Kidney (tissue), 14 donors: ENCODE results near the gene SLU7. TPM values are rescaled to one million over a fixed set of nuclear protein-coding genes. Genes with fewer than 3 reads are reported as not detected.

Experiments
- DNase-seq, 5 donors: peaks; one replicate each; pipeline ENCODE4 v3.0.0-alpha.2; 2013 to 2020
- FAIRE-seq: peaks from 2 replicates; lab custom pipeline; 2012; peaks lifted over from hg19 to GRCh38; lab: Jason Lieb, UNC
- H3K27ac ChIP-seq, 2 donors: one replicate each; pipeline ENCODE4 v1.7.0; 2013; ENCODE audit warnings: low read depth in 2 of 2, low read length in 2 of 2, inconsistent platforms in 1 of 2
- H3K27me3 ChIP-seq: one replicate; pipeline ENCODE4 v1.7.1; 2013; ENCODE audit warnings: low read length, inconsistent platforms; ENCODE audit not compliant: control insufficient read depth, insufficient read depth
- H3K36me3 ChIP-seq, 3 donors: one replicate each; pipeline versions ENCODE4 v1.7.0 to v1.7.1; 2013; ENCODE audit warnings: low read length in 3 of 3, control low read depth in 1 of 3, inconsistent platforms in 1 of 3; ENCODE audit not compliant: insufficient read depth in 3 of 3, control insufficient read depth in 2 of 3
- H3K4me1 ChIP-seq, 3 donors: one replicate each; pipeline versions ENCODE4 v1.7.0 to v1.7.1; 2013; ENCODE audit warnings: low read length in 3 of 3, inconsistent platforms in 1 of 3, low read depth in 1 of 3; ENCODE audit not compliant: control insufficient read depth in 2 of 3, insufficient read depth in 2 of 3
- H3K4me3 ChIP-seq, 3 donors: one replicate each; pipeline versions ENCODE4 v1.7.0 to v1.8.1; 2013; ENCODE audit warnings: low read length in 3 of 3, control low read depth in 1 of 3, inconsistent platforms in 1 of 3
- H3K9ac ChIP-seq, 3 donors: one replicate each; pipeline versions ENCODE4 v1.7.0 to v1.7.1; 2013; ENCODE audit warnings: low read length in 3 of 3, control low read depth in 1 of 3, inconsistent platforms in 1 of 3
- H3K9me3 ChIP-seq, 3 donors: one replicate each; pipeline versions ENCODE4 v1.7.0 to v1.7.1; 2013; ENCODE audit warnings: low read length in 3 of 3, control low read depth in 1 of 3, inconsistent platforms in 1 of 3; ENCODE audit not compliant: control insufficient read depth in 2 of 3, insufficient read depth in 1 of 3
- CTCF ChIP-seq: IDR thresholded peaks from 3 replicates; pipeline ENCODE4 v1.5.1; 2012; ENCODE audit warnings: mild to moderate bottlenecking, moderate library complexity, borderline replicate concordance; ENCODE audit not compliant: insufficient read depth; ENCODE audit errors: extremely low read depth
- intact Hi-C: fragments of 100-400 bp; cut with DNase I; formaldehyde crosslinking; loops from one replicate; pipeline ENCODE4 v1.11.1; 2022
- polyA plus RNA-seq: library from polyadenylated mRNA; stranded (reverse); fragments of 350-450 nt; fragmentation: Illumina TruSeq; extraction: RNeasy Lipid Tissue Mini Kit (QIAGEN cat#74804); gene quantifications from one replicate; pipeline ENCODE4 v1.2.3, GENCODE V29; 2014; ENCODE audit warnings: low read depth, low replicate concordance; ENCODE audit not compliant: insufficient read depth
- total RNA-seq: library from RNA; stranded (reverse); fragmentation: NEBNext Ultra II Directional; extraction: Animal tissue kit (Norgen Biotek cat#: 25700); gene quantifications from one replicate; pipeline ENCODE4 v1.2.1, GENCODE V29; 2021
- donor health status: control.
- donor health status: control.
- donor health status: control.
- donor health status: control.
- donor health status: control.
- donor health status: DM: yes; HTN: yes; CAD: no.
- donor health status: Normal renal cell carcinoma (clear cell type).

SLU7 gene
- total and polyA plus RNA-seq, 2 donors from 2014 or later: 41.7 to 56.9 TPM

GRCh38 chr5:160367261-160367660 is 51.6 kb downstream of the SLU7 start:
- no peak overlapping the region for H3K4me3 ChIP-seq
- FAIRE-seq: no peak

GRCh38 chr5:160366230-160366629 is 52.7 kb downstream of the SLU7 start:
- no peaks in the 10 kb centered on the region for H3K36me3 ChIP-seq
- H3K27ac ChIP-seq: no peak overlapping the region
- no peak for TF ChIP-seq CTCF
- intact Hi-C loops: no loop called here
- no peak for FAIRE-seq
- no peaks in the 10 kb centered on the region for H3K4me1 ChIP-seq
- no peak for DNase-seq
- no peak overlapping the region for H3K4me3 ChIP-seq
- H3K9me3 ChIP-seq: no peaks in the 10 kb centered on the region
- H3K9ac ChIP-seq: no peak overlapping the region
- H3K27me3 ChIP-seq: peaks cover 2% of the 10 kb centered on the region

More at GRCh38 chr5:160367261-160367660, 51.6 kb downstream of the SLU7 start:
- Histone ChIP-seq H3K4me1 (no peaks in the 10 kb centered on the region), H3K9ac (no peak overlapping the region), H3K36me3 (no peaks in the 10 kb centered on the region), H3K9me3 (no peaks in the 10 kb centered on the region), H3K27ac (no peak overlapping the region), H3K27me3 (peaks cover 2% of the 10 kb centered on the region)
- intact Hi-C loops: no loop called here
- DNase-seq: no peak
- no peak for TF ChIP-seq CTCF

GRCh38 chr5:160363660-160364395 is 55.1 kb downstream of the SLU7 start:
- TF ChIP-seq CTCF: no peak

GRCh38 chr5:160363211-160363610 is 55.7 kb downstream of the SLU7 start:
- no peaks in the 10 kb centered on the region for H3K36me3 ChIP-seq
- H3K9me3 ChIP-seq: no peaks in the 10 kb centered on the region
- H3K9ac ChIP-seq: no peak overlapping the region
- H3K4me1 ChIP-seq: no peaks in the 10 kb centered on the region
- no peaks in the 10 kb centered on the region for H3K27me3 ChIP-seq
- no peak overlapping the region for H3K4me3 ChIP-seq
- TF ChIP-seq CTCF: no peak
- no peak overlapping the region for H3K27ac ChIP-seq
- peak in 1 of 5 donors; percentile 55 for DNase-seq
- no peak for FAIRE-seq
- intact Hi-C loops: no loop called here

More at GRCh38 chr5:160363660-160364395, 55.1 kb downstream of the SLU7 start:
- no peaks in the 10 kb centered on the region for H3K36me3 ChIP-seq
- H3K9ac ChIP-seq: no peak overlapping the region
- intact Hi-C loops: no loop called here
- FAIRE-seq (no peak), DNase-seq (no peak)
- H3K4me1 ChIP-seq: no peaks in the 10 kb centered on the region
- H3K27me3 ChIP-seq: no peaks in the 10 kb centered on the region
- H3K27ac ChIP-seq: no peak overlapping the region
- H3K4me3 ChIP-seq: no peak overlapping the region
- no peaks in the 10 kb centered on the region for H3K9me3 ChIP-seq
